Fibroblast of skin of right quadriceps (primary cell): ENCODE results near the gene LRIG3.

Experiments
- DNase-seq: peaks from one replicate; pipeline ENCODE4 v3.0.0-alpha.2; 2013

The LRIG3 gene

GRCh38 chr12:58932806-58933681 is 12.7 kb upstream of the LRIG3 start:
- peak; percentile 29 for DNase-seq

- DNase-seq: no peak
Observed at GRCh38 chr12:58931518-58931917, 11.2 kb upstream of the LRIG3 start.

- no peak for DNase-seq
Observed at GRCh38 chr12:58930770-58931324, 10.5 kb upstream of the LRIG3 start.

- DNase-seq: no peak
Observed at GRCh38 chr12:58927120-58927519, 6.8 kb upstream of the LRIG3 start.

GRCh38 chr12:58926586-58926985 is 6.3 kb upstream of the LRIG3 start:
- DNase-seq: no peak

GRCh38 chr12:58925751-58926150 is 5.4 kb upstream of the LRIG3 start:
- DNase-seq: no peak

- no peak for DNase-seq
Observed at GRCh38 chr12:58925111-58925611, 4.9 kb upstream of the LRIG3 start.

GRCh38 chr12:58924652-58925051 is 4.3 kb upstream of the LRIG3 start:
- DNase-seq: no peak

GRCh38 chr12:58923781-58924180 is 3.5 kb upstream of the LRIG3 start:
- no peak for DNase-seq

- no peak for DNase-seq
Observed at GRCh38 chr12:58922849-58923248, 2.5 kb upstream of the LRIG3 start.

- no peak for DNase-seq
Observed at GRCh38 chr12:58920961-58921861, 907 bp upstream of the LRIG3 start.

- peak; percentile 46 for DNase-seq
Observed at GRCh38 chr12:58919231-58920101, 838 bp downstream of the LRIG3 start.

- peak; percentile 31 for DNase-seq
Observed at GRCh38 chr12:58918469-58918844, 1.8 kb downstream of the LRIG3 start.

GRCh38 chr12:58917699-58918468 is 2.4 kb downstream of the LRIG3 start:
- peak; percentile 72 for DNase-seq

GRCh38 chr12:58916921-58917511 is 3.3 kb downstream of the LRIG3 start:
- DNase-seq: peak; percentile 88

GRCh38 chr12:58916161-58916621 is 4.1 kb downstream of the LRIG3 start:
- peak; percentile 57 for DNase-seq

- peak; percentile 88 for DNase-seq
Observed at GRCh38 chr12:58915634-58916033, 4.7 kb downstream of the LRIG3 start.

GRCh38 chr12:58915037-58915436 is 5.3 kb downstream of the LRIG3 start:
- DNase-seq: no peak

- DNase-seq: no peak
Observed at GRCh38 chr12:58914457-58914856, 5.8 kb downstream of the LRIG3 start.

GRCh38 chr12:58907391-58907790 is 12.9 kb downstream of the LRIG3 start:
- peak; percentile 48 for DNase-seq

GRCh38 chr12:58906917-58907316 is 13.4 kb downstream of the LRIG3 start:
- DNase-seq: no peak
